ES-I3 (cell line): ENCODE data around the gene KDM2B.
A peak's percentile ranks its signal among the peaks of the same experiment; 100 is the strongest.

Experiments used
- H3K36me3 ChIP-seq: 2 replicates; pipeline ENCODE4 v1.6.1; 2013; ENCODE audit warnings: mild to moderate bottlenecking, low read length, control low read depth, moderate library complexity; ENCODE audit not compliant: insufficient read depth
- H3K4me1 ChIP-seq: 2 replicates; pipeline ENCODE4 v1.6.1; 2013; ENCODE audit warnings: mild to moderate bottlenecking, control low read depth, low read length; ENCODE audit not compliant: insufficient read depth
- H3K9ac ChIP-seq: 2 replicates; pipeline ENCODE4 v1.6.1; 2013; ENCODE audit warnings: low read depth, mild to moderate bottlenecking, low read length, moderate library complexity
- H3K9me3 ChIP-seq: 2 replicates; pipeline ENCODE4 v1.6.1; 2013; ENCODE audit warnings: mild to moderate bottlenecking, low read length, moderate library complexity; ENCODE audit not compliant: control insufficient read depth, insufficient read depth

The KDM2B gene

GRCh38 chr12:121467638-121468498 is 113.0 kb downstream of the KDM2B start:
- H3K4me1 ChIP-seq: peaks cover 12% of the 10 kb centered on the region
- H3K9me3 ChIP-seq: no peaks in the 10 kb centered on the region
- peak overlapping the region; percentile 65 for H3K9ac ChIP-seq
- no peaks in the 10 kb centered on the region for H3K36me3 ChIP-seq

- Histone ChIP-seq H3K4me1 (peaks cover 12% of the 10 kb centered on the region), H3K36me3 (no peaks in the 10 kb centered on the region), H3K9ac (peak overlapping the region; percentile 74), H3K9me3 (no peaks in the 10 kb centered on the region)
Measured at GRCh38 chr12:121466794-121467637, 113.8 kb downstream of the KDM2B start.

- H3K36me3 ChIP-seq: no peaks in the 10 kb centered on the region
- peaks cover 12% of the 10 kb centered on the region for H3K4me1 ChIP-seq
- H3K9me3 ChIP-seq: no peaks in the 10 kb centered on the region
- H3K9ac ChIP-seq: peak overlapping the region; percentile 71
Measured at GRCh38 chr12:121465921-121466793, 114.7 kb downstream of the KDM2B start.

- Histone ChIP-seq H3K36me3 (no peaks in the 10 kb centered on the region; the same call in 1 of the 2 replicates), H3K9ac (no peak overlapping the region), H3K4me1 (peaks cover 12% of the 10 kb centered on the region), H3K9me3 (peaks cover under 1% of the 10 kb centered on the region; the same call in 1 of the 2 replicates)
Measured at GRCh38 chr12:121464331-121464730, 116.5 kb downstream of the KDM2B start.

- peaks cover 3% of the 10 kb centered on the region; the same call in 1 of the 2 replicates for H3K9me3 ChIP-seq
- no peak overlapping the region for H3K9ac ChIP-seq
- H3K4me1 ChIP-seq: peaks cover 4% of the 10 kb centered on the region; the same call in 1 of the 2 replicates
- no peaks in the 10 kb centered on the region; the same call in 1 of the 2 replicates for H3K36me3 ChIP-seq
Measured at GRCh38 chr12:121461048-121461447, 119.8 kb downstream of the KDM2B start.

GRCh38 chr12:121456551-121456950 is 124.3 kb downstream of the KDM2B start:
- peaks cover 3% of the 10 kb centered on the region; the same call in 1 of the 2 replicates for H3K9me3 ChIP-seq
- no peaks in the 10 kb centered on the region for H3K4me1 ChIP-seq
- H3K9ac ChIP-seq: no peak overlapping the region
- H3K36me3 ChIP-seq: peaks cover 4% of the 10 kb centered on the region; the same call in 1 of the 2 replicates

- Histone ChIP-seq H3K36me3 (peaks cover 4% of the 10 kb centered on the region; the same call in 1 of the 2 replicates), H3K9ac (no peak overlapping the region), H3K9me3 (peaks cover 3% of the 10 kb centered on the region; the same call in 1 of the 2 replicates), H3K4me1 (no peaks in the 10 kb centered on the region)
Measured at GRCh38 chr12:121455766-121456420, 124.9 kb downstream of the KDM2B start.

GRCh38 chr12:121454921-121455320 is 125.9 kb downstream of the KDM2B start:
- Histone ChIP-seq H3K9me3 (peaks cover 3% of the 10 kb centered on the region; the same call in 1 of the 2 replicates), H3K9ac (no peak overlapping the region)

GRCh38 chr12:121453629-121454028 is 127.2 kb downstream of the KDM2B start:
- Histone ChIP-seq H3K36me3 (peaks cover 4% of the 10 kb centered on the region; the same call in 1 of the 2 replicates), H3K4me1 (no peaks in the 10 kb centered on the region)

More at GRCh38 chr12:121454921-121455320, 125.9 kb downstream of the KDM2B start:
- no peaks in the 10 kb centered on the region for H3K4me1 ChIP-seq
- peaks cover 4% of the 10 kb centered on the region; the same call in 1 of the 2 replicates for H3K36me3 ChIP-seq

GRCh38 chr12:121452985-121453360 is 127.8 kb downstream of the KDM2B start:
- Histone ChIP-seq H3K9ac (no peak overlapping the region), H3K9me3 (no peaks in the 10 kb centered on the region), H3K4me1 (no peaks in the 10 kb centered on the region), H3K36me3 (peaks cover 4% of the 10 kb centered on the region; the same call in 1 of the 2 replicates)

More at GRCh38 chr12:121453629-121454028, 127.2 kb downstream of the KDM2B start:
- Histone ChIP-seq H3K9me3 (no peaks in the 10 kb centered on the region), H3K9ac (no peak overlapping the region)

- H3K36me3 ChIP-seq: peaks cover 4% of the 10 kb centered on the region; the same call in 1 of the 2 replicates
- H3K9ac ChIP-seq: no peak overlapping the region
- H3K4me1 ChIP-seq: no peaks in the 10 kb centered on the region
- no peaks in the 10 kb centered on the region for H3K9me3 ChIP-seq
Measured at GRCh38 chr12:121452340-121452984, 128.4 kb downstream of the KDM2B start.

GRCh38 chr12:121451961-121452339 is 128.9 kb downstream of the KDM2B start:
- Histone ChIP-seq H3K9me3 (no peaks in the 10 kb centered on the region), H3K4me1 (no peaks in the 10 kb centered on the region), H3K9ac (no peak overlapping the region), H3K36me3 (peaks cover 4% of the 10 kb centered on the region; the same call in 1 of the 2 replicates)
